Measurements from ENCODE around the gene SPEF2.
"Not testable (repeated sequence)": the region's sequence is repeated elsewhere in the genome, so short reads cannot be mapped to it uniquely, and the experiment has no call there.

Gene SPEF2

GRCh38 chr5:35659556-35659955, 41.9 kb downstream of the SPEF2 start:
- DNase-seq (ENCODE audit: low read depth), result no peak

GRCh38 chr5:35660451-35660850, 42.8 kb downstream of the SPEF2 start:
- no peak for DNase-seq (ENCODE audit: low read depth)

- no peak for DNase-seq (ENCODE audit: low read depth)
Observed at GRCh38 chr5:35664584-35664983, 46.9 kb downstream of the SPEF2 start.

DNA sequence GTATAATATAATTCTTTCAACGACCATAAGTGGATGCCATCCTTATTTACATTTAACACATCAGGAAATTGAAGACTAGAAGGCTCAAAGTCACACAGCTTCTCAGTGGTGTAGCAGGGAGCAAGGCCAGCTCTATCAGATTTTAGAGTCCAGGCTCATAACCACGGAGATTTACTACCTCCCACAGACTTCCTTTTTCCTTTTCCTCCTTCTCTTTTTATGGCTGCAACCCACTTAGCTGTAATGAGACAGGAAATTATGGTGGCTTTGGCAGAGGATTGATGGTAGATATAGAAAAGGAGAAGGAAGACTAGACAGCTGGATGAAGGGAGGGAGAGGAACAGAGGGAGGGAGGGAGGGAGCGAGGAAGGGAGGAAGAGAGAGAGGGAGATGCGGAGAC, 47.4 kb downstream of the SPEF2 start:
- no peak for DNase-seq (ENCODE audit: low read depth)

GRCh38 chr5:35668319-35668718, 50.7 kb downstream of the SPEF2 start:
- no peak for DNase-seq (ENCODE audit: low read depth)

DNA sequence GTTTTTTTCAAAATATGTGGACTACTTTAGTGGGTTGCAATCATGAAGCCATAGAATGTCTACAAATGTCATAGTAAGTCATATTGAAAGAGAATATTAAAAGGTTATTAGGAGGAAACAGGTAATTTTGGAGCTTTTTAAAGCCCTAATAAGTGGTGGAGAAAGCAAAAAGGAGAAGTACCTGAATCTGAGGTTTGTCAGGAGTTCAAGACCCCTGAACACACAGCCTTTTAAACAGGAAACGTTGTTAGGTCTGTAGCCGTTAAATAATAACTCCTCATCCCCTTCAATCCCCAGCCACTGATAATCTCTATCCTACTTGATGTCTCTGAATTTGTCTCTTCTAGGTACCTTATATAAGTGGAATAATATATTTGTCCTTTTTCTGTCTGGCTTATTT, 51.1 kb downstream of the SPEF2 start:
- no peak for DNase-seq (ENCODE audit: low read depth)

DNA sequence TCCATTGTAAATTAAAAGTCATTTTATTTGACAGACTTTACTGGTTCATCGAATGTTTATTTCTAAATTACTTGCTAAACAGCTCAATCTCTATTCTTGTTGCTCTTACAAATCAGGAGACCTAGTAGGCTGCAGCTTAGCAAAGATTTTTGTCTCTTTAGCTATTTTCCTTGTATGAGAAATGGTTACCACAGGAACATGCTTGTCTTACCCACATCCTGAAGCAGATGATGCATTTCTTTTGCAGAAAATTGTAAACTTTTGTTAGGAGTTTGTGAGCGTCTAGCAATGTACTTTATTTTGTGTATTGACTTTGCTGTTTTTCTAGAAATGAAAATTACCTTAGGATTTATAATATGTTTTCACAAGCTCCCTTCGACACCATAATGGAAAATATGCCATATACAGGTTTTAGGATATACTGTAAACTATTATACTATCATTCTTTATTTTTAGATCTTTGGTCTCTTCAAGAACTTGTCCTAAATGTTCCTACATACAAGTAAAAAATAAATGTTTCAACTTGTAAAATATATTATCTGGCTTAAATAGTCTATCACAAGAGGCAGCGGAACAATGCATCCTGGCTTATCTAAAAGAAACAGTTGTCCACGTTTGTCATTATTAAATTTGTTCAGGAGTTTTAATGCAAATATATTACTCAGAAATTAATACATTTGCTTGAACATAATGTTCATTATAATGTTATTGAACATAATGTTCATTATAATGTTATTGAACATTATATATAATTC, 54.1 kb downstream of the SPEF2 start:
- DNase-seq (ENCODE audit: low read depth), result no peak

GRCh38 chr5:35672296-35672655, 54.6 kb downstream of the SPEF2 start:
- not testable (repeated sequence) for DNase-seq (ENCODE audit: low read depth)

GRCh38 chr5:35672995-35673394, 55.3 kb downstream of the SPEF2 start:
- no peak for DNase-seq (ENCODE audit: low read depth)

GRCh38 chr5:35674049-35674448, 56.4 kb downstream of the SPEF2 start:
- DNase-seq (ENCODE audit: low read depth), result no peak

GRCh38 chr5:35675392-35675791, 57.7 kb downstream of the SPEF2 start:
- DNase-seq (ENCODE audit: low read depth), result no peak

GRCh38 chr5:35677878-35678277, 60.2 kb downstream of the SPEF2 start:
- DNase-seq (ENCODE audit: low read depth), result no peak

- DNase-seq (ENCODE audit: low read depth), result no peak
Observed at GRCh38 chr5:35678661-35679060, 61.0 kb downstream of the SPEF2 start.

DNA sequence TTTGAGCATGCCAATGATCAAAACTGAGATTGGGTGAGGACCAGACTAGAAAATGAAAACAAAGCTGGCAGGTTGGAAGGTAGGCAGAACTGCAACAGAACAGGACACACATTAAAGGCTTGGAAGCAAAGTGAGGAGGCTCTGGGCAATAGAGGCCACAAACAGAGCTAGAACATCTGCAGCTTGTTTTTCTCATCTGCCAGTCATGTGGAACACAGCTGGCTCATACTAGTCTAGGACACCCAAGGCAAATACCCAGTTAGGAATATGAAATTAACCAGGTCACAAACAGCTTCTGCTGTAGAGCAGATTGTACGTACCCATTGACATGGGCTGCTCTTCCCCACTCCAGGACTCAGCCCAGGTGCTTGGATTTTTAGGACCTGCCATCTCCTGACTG, 61.7 kb downstream of the SPEF2 start:
- no peak for DNase-seq (ENCODE audit: low read depth)

DNA sequence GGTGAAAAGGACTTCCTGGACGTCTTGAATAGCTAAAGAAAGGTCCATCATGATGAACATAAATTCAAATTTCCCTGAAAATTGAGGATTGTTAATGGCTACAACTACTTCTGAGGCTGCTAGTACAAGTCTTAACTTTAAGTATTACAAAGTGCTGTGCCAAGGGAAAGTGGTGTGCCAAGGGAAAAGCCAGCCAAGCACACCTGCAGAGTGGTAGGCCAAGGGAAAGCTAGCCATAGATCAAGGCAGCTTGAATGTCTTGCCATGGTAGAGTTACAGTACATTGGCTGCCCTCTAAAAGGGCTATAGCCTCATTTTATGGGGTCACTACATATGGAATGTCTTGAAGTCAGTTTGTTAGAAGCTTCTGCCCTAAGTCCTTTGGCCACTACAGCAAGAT, 64.2 kb downstream of the SPEF2 start:
- DNase-seq (ENCODE audit: low read depth), result no peak

- no peak for DNase-seq (ENCODE audit: low read depth)
Observed at GRCh38 chr5:35683466-35683865, 65.8 kb downstream of the SPEF2 start.

- DNase-seq (ENCODE audit: low read depth), result no peak
Observed at GRCh38 chr5:35685161-35685560, 67.5 kb downstream of the SPEF2 start.

DNA sequence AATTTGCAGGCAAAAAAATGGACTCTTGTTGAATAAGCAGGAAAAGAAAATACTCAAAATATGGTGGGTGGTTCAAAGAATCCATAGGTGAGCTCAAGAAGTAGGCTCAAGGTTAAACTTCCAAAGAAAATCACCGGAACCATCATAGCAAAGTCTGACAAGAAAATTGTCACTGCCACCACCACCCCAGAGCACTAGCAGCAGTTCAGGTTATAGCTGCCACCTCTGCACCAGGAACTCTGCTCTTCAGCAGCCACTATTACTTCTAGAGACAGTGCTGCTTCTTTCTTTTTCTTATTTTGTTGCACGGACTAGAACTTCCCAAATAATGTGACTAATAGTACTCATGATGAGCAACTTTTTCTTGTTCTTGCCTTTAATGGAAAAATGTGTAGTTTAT, 70.3 kb downstream of the SPEF2 start:
- no peak for DNase-seq (ENCODE audit: low read depth)

DNA sequence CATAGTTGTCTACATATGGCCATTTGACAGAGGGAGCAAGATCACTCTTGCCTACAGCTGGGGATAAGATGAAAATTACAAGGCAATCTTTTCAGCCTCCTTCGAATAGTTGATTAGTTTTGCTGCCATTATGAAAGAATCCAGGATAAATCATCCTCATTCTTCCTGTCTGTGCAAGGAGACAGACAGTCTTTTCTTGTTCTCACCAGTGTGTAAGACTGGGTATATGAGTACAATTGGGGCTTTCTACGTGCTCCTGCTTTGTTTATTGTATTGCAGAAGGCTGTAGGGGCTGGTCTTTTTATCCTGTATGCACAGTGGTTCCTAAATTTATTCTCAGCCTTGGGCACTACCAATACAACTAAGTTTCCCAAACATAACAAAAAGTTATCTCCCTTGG, 76.8 kb downstream of the SPEF2 start:
- no peak for DNase-seq (ENCODE audit: low read depth)

DNA sequence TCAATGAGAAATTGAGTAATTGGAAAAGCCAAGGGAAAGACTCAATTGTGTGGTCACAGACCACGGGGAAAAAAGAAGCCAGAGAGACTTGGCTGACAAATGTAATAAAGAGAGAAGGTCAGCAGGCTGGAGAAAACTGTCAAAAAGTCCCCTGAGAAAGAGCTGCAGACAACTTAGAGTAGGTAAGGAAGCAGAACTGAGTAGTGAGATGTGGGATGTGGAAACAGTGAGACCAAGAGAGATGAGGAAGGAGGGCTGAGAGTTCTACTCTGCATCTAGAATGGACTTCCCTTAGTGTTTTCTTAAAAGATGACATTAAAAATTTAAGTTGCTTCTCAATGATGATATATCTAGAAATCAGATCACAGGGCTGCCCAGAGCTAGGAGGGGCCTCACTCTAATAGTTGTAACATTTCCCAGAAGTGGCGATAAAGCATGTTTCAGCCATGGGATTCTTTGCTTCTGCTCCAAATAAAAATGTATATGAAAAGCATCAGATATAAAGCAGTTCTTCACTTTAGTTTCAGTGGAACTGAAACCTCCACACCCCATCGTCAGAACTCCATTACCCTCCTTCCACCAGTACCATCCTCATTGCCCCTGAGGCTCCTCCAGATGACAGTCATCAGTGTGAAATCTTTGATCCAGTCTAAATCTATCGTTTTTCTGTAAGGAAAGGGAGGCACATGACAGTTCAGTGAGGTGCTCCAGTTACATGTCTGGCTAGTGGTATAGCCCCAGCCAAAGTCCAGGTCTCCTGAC, 80.6 kb downstream of the SPEF2 start:
- DNase-seq (ENCODE audit: low read depth), result no peak

DNA sequence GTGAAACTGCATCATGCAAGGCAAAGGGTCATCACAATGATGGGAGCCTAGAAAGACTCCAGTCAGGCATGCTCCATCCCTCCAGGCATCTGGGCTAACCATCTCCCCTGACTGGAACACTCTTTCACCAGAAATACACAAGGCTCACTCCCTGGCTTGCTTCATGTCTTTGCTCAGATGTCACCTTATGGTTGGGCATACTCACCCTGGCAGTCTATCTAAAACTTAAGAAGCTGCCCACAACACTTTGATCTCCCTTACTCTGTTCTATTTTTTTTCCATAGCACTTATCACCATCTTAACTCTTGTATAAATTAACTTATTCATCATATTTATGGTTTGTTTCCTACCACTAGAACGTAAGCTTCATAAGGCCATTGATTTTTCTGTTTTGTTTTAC, 90.0 kb downstream of the SPEF2 start:
- no peak for DNase-seq (ENCODE audit: low read depth)

GRCh38 chr5:35709688-35710087, 92.0 kb downstream of the SPEF2 start:
- no peak for DNase-seq (ENCODE audit: low read depth)

GRCh38 chr5:35717718-35718117, 100.1 kb downstream of the SPEF2 start:
- DNase-seq (ENCODE audit: low read depth), result no peak

DNA sequence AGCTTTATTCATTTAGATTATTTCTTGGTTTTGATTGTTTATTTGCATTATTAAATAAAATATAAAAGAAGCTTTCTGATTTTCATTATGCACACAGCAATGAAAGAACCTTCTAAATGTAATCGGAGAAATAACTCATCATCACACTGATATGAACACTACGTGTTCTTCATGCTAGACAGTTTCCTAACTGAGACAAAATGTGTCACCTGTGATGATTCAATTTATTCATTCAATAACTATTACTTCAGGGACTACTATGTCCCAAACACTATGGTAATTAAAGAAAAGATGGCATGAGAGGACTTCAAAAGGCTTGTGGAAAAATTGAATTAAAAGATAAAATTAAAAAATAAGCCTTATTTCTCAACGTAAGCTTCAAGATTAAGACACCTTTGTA, 118.1 kb downstream of the SPEF2 start:
- DNase-seq (ENCODE audit: low read depth), result no peak
